ENCODE measurements around the gene TF.

- TF ChIP-seq HDGF (IDR thresholded peaks at IDR 0.05; ENCODE audit: borderline replicate concordance), result no peak
- TF ChIP-seq L3MBTL2 (conservative IDR thresholded peaks at IDR 0.05), result peak; percentile 83
- TF ChIP-seq TARDBP (IDR thresholded peaks at IDR 0.05), result no peak
- TF ChIP-seq, protein P1, sequence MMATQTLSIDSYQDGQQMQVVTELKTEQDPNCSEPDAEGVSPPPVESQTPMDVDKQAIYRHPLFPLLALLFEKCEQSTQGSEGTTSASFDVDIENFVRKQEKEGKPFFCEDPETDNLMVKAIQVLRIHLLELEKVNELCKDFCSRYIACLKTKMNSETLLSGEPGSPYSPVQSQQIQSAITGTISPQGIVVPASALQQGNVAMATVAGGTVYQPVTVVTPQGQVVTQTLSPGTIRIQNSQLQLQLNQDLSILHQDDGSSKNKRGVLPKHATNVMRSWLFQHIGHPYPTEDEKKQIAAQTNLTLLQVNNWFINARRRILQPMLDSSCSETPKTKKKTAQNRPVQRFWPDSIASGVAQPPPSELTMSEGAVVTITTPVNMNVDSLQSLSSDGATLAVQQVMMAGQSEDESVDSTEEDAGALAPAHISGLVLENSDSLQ (IDR thresholded peaks at IDR 0.05), result no peak
- no peak for TF ChIP-seq SP1 (IDR thresholded peaks at IDR 0.05)
- TF ChIP-seq FOXA1 (IDR thresholded peaks at IDR 0.05), result no peak
These were observed 59.7 kb downstream of the TF start, which contains the start of gene SRPRB for GRCh38 chr3:133805702-133806475.

Measured in HEK293T (cell line).